ENCODE measurements around the gene MOB1A. TPM values are rescaled to one million over a fixed set of nuclear protein-coding genes. Genes with fewer than 3 reads are reported as not detected.
"Not testable (repeated sequence)": the region's sequence is repeated elsewhere in the genome, so short reads cannot be mapped to it uniquely, and the experiment has no call there.

Gene MOB1A
- total RNA-seq, result 100 to 1,000 TPM; 121 to 135 TPM

GRCh38 chr2:74178211-74179062 is at the start of gene MOB1A:
Gene MOB1A, minus strand, starts transcription at chr2:74178879. Its CDS starts 205 bp downstream, at chr2:74178674.
- Mint-ChIP-seq H3K27me3 (ENCODE audit: low read depth) (no peaks in the 10 kb centered on the region), H3K4me1 (ENCODE audit: low read depth) (peaks cover 53% of the 10 kb centered on the region), H3K36me3 (ENCODE audit: insufficient read depth in 2 of 2) (peaks cover 4 to 23% of the 10 kb centered on the region in 2 donors), H3K9me3 (no peaks in the 10 kb centered on the region), H3K27ac (peak within 1 kb of the TSS; percentile 91), H3K4me3 (peak within 1 kb of the TSS; percentile 89 to 95)
- DNase-seq (peak; percentile 99), ATAC-seq (replicated peaks in 1 of 2) (peak; percentile 95)

GRCh38 chr2:74227646-74228045 is 49.0 kb upstream of the MOB1A start:
- no peaks in the 10 kb centered on the region for H3K36me3 Mint-ChIP-seq (ENCODE audit: insufficient read depth in 2 of 2)
- H3K27me3 Mint-ChIP-seq (ENCODE audit: low read depth), result no peaks in the 10 kb centered on the region
- ATAC-seq (replicated peaks in 1 of 2) (peak; percentile 2 to 14), DNase-seq (no peak)
- H3K9me3 Mint-ChIP-seq, result no peaks in the 10 kb centered on the region
- H3K27ac Mint-ChIP-seq, result no peak overlapping the region
- H3K4me1 Mint-ChIP-seq (ENCODE audit: low read depth), result no peaks in the 10 kb centered on the region
- H3K4me3 Mint-ChIP-seq, result no peak overlapping the region

- H3K36me3 Mint-ChIP-seq (ENCODE audit: insufficient read depth in 2 of 2), result no peaks in the 10 kb centered on the region
- H3K9me3 Mint-ChIP-seq, result no peaks in the 10 kb centered on the region
- DNase-seq, result no peak
- peak overlapping the region; percentile 27 for H3K27ac Mint-ChIP-seq
- H3K4me1 Mint-ChIP-seq (ENCODE audit: low read depth), result no peaks in the 10 kb centered on the region
- no peak overlapping the region for H3K4me3 Mint-ChIP-seq
- no peaks in the 10 kb centered on the region for H3K27me3 Mint-ChIP-seq (ENCODE audit: low read depth)
- peak in 1 of 2 donors; percentile 3 for ATAC-seq (replicated peaks in 1 of 2)
Measured at GRCh38 chr2:74226648-74227213, 48.1 kb upstream of the MOB1A start.

GRCh38 chr2:74225698-74226459 is 47.2 kb upstream of the MOB1A start:
- H3K9me3 Mint-ChIP-seq, result no peaks in the 10 kb centered on the region
- H3K36me3 Mint-ChIP-seq (ENCODE audit: insufficient read depth in 2 of 2), result no peaks in the 10 kb centered on the region
- ATAC-seq (replicated peaks in 1 of 2) (peak; percentile 6 to 16), DNase-seq (no peak)
- peak overlapping the region; percentile 45 for H3K27ac Mint-ChIP-seq
- no peaks in the 10 kb centered on the region for H3K4me1 Mint-ChIP-seq (ENCODE audit: low read depth)
- H3K4me3 Mint-ChIP-seq, result no peak overlapping the region
- no peaks in the 10 kb centered on the region for H3K27me3 Mint-ChIP-seq (ENCODE audit: low read depth)

GRCh38 chr2:74223941-74224770 is 45.5 kb upstream of the MOB1A start:
- Mint-ChIP-seq H3K9me3 (no peaks in the 10 kb centered on the region), H3K27ac (peak overlapping the region; percentile 70), H3K4me3 (no peak overlapping the region), H3K4me1 (ENCODE audit: low read depth) (no peaks in the 10 kb centered on the region), H3K27me3 (ENCODE audit: low read depth) (no peaks in the 10 kb centered on the region), H3K36me3 (ENCODE audit: insufficient read depth in 2 of 2) (peaks cover 2 to 7% of the 10 kb centered on the region in 2 donors)
- DNase-seq, result no peak
- ATAC-seq (replicated peaks in 1 of 2), result no peak

GRCh38 chr2:74222300-74222650 is 43.6 kb upstream of the MOB1A start:
- DNase-seq (no peak), ATAC-seq (replicated peaks in 1 of 2) (no peak)
- H3K9me3 Mint-ChIP-seq, result no peaks in the 10 kb centered on the region
- peaks cover 2 to 9% of the 10 kb centered on the region in 2 donors for H3K36me3 Mint-ChIP-seq (ENCODE audit: insufficient read depth in 2 of 2)
- no peaks in the 10 kb centered on the region for H3K27me3 Mint-ChIP-seq (ENCODE audit: low read depth)
- H3K27ac Mint-ChIP-seq, result no peak overlapping the region
- no peaks in the 10 kb centered on the region for H3K4me1 Mint-ChIP-seq (ENCODE audit: low read depth)
- no peak overlapping the region for H3K4me3 Mint-ChIP-seq

GRCh38 chr2:74221604-74222299 is 43.1 kb upstream of the MOB1A start:
- Mint-ChIP-seq H3K9me3 (no peaks in the 10 kb centered on the region), H3K27me3 (ENCODE audit: low read depth) (no peaks in the 10 kb centered on the region), H3K4me1 (ENCODE audit: low read depth) (no peaks in the 10 kb centered on the region), H3K4me3 (no peak overlapping the region), H3K27ac (peak overlapping the region; percentile 8), H3K36me3 (ENCODE audit: insufficient read depth in 2 of 2) (peaks cover 2 to 13% of the 10 kb centered on the region in 2 donors)
- no peak for ATAC-seq (replicated peaks in 1 of 2)
- no peak for DNase-seq

- no peaks in the 10 kb centered on the region for H3K9me3 Mint-ChIP-seq
- H3K27me3 Mint-ChIP-seq (ENCODE audit: low read depth), result no peaks in the 10 kb centered on the region
- H3K4me1 Mint-ChIP-seq (ENCODE audit: low read depth), result peaks cover 1% of the 10 kb centered on the region
- H3K36me3 Mint-ChIP-seq (ENCODE audit: insufficient read depth in 2 of 2), result peaks cover 2 to 16% of the 10 kb centered on the region in 2 donors
- DNase-seq (no peak), ATAC-seq (replicated peaks in 1 of 2) (no peak)
- H3K4me3 Mint-ChIP-seq, result no peak overlapping the region
- peak overlapping the region; percentile 33 for H3K27ac Mint-ChIP-seq
Measured at GRCh38 chr2:74221091-74221490, 42.4 kb upstream of the MOB1A start.

GRCh38 chr2:74219846-74220486 is 41.3 kb upstream of the MOB1A start:
- H3K27me3 Mint-ChIP-seq (ENCODE audit: low read depth), result no peaks in the 10 kb centered on the region
- no peak for ATAC-seq (replicated peaks in 1 of 2)
- H3K36me3 Mint-ChIP-seq (ENCODE audit: insufficient read depth in 2 of 2), result peaks cover 2 to 21% of the 10 kb centered on the region in 2 donors
- no peak for DNase-seq
- H3K4me3 Mint-ChIP-seq, result no peak overlapping the region
- H3K4me1 Mint-ChIP-seq (ENCODE audit: low read depth), result peaks cover 5% of the 10 kb centered on the region
- no peaks in the 10 kb centered on the region for H3K9me3 Mint-ChIP-seq
- H3K27ac Mint-ChIP-seq, result peak overlapping the region; percentile 48

GRCh38 chr2:74216642-74217041 is 38.0 kb upstream of the MOB1A start:
- H3K27ac Mint-ChIP-seq, result no peak overlapping the region
- no peaks in the 10 kb centered on the region for H3K9me3 Mint-ChIP-seq
- no peak for DNase-seq
- peaks cover 5 to 45% of the 10 kb centered on the region in 2 donors for H3K36me3 Mint-ChIP-seq (ENCODE audit: insufficient read depth in 2 of 2)
- no peaks in the 10 kb centered on the region for H3K27me3 Mint-ChIP-seq (ENCODE audit: low read depth)
- H3K4me3 Mint-ChIP-seq, result no peak overlapping the region
- peaks cover 5% of the 10 kb centered on the region for H3K4me1 Mint-ChIP-seq (ENCODE audit: low read depth)
- ATAC-seq (replicated peaks in 1 of 2), result no peak

GRCh38 chr2:74215771-74216170 is 37.1 kb upstream of the MOB1A start:
- not testable (repeated sequence) for DNase-seq; H3K4me3 Mint-ChIP-seq; H3K4me1 Mint-ChIP-seq (ENCODE audit: low read depth); ATAC-seq (replicated peaks in 1 of 2); H3K9me3 Mint-ChIP-seq; H3K27me3 Mint-ChIP-seq (ENCODE audit: low read depth)
- Mint-ChIP-seq H3K36me3 (ENCODE audit: insufficient read depth in 2 of 2) (peaks cover 10 to 51% of the 10 kb centered on the region in 2 donors), H3K27ac (peak overlapping the region; percentile 65)

All from activated T-cell treated with anti-CD3 and anti-CD28 coated beads, Interleukin-2, amount 50 U/mL, for 72 hours (primary cell).